H9 (cell line): ENCODE data around the gene ABHD5. TPM values are rescaled to one million over a fixed set of nuclear protein-coding genes. Genes with fewer than 3 reads are reported as not detected.

ENCODE experiments used
- DNase-seq: peaks from one replicate; pipeline ENCODE4 v3.0.0-alpha.2; 2017
- H2AFZ ChIP-seq: one replicate; pipeline ENCODE4 v1.6.1; 2013; ENCODE audit warnings: mild to moderate bottlenecking, low read length, control low read depth, moderate library complexity
- H2AK5ac ChIP-seq: 2 replicates; pipeline ENCODE4 v1.6.1; 2013; ENCODE audit warnings: low read length, control low read depth, mixed read lengths; ENCODE audit not compliant: insufficient read length
- H2BK120ac ChIP-seq: one replicate; pipeline ENCODE4 v1.6.1; 2013; ENCODE audit warnings: low read depth, mild to moderate bottlenecking, low read length, control low read depth, inconsistent platforms; ENCODE audit not compliant: poor library complexity, severe bottlenecking
- H2BK12ac ChIP-seq: 2 replicates; pipeline ENCODE4 v1.6.1; 2013; ENCODE audit warnings: low read length, control low read depth, mixed read lengths, low read depth; ENCODE audit not compliant: insufficient read length
- H2BK15ac ChIP-seq: 2 replicates; pipeline ENCODE4 v1.6.1; 2013; ENCODE audit warnings: low read depth, low read length, control low read depth
- H2BK20ac ChIP-seq: one replicate; pipeline ENCODE4 v1.6.1; 2013; ENCODE audit warnings: low read depth, mild to moderate bottlenecking, low read length, control low read depth, inconsistent platforms; ENCODE audit not compliant: poor library complexity, severe bottlenecking
- H2BK5ac ChIP-seq: 2 replicates; pipeline ENCODE4 v1.6.1; 2013; ENCODE audit warnings: low read length, control low read depth, mixed read lengths; ENCODE audit not compliant: insufficient read length
- H3K14ac ChIP-seq: 2 replicates; pipeline ENCODE4 v1.6.1; 2013; ENCODE audit warnings: low read length, control low read depth; ENCODE audit not compliant: insufficient read depth
- H3K18ac ChIP-seq: 2 replicates; pipeline ENCODE4 v1.6.1; 2013; ENCODE audit warnings: low read depth, mild to moderate bottlenecking, mixed read lengths, low read length, control low read depth; ENCODE audit not compliant: insufficient read length
- H3K23ac ChIP-seq: 2 replicates; pipeline ENCODE4 v1.6.1; 2013; ENCODE audit warnings: low read length, control low read depth, mixed read lengths, low read depth; ENCODE audit not compliant: insufficient read length
- H3K23me2 ChIP-seq: 2 replicates; pipeline ENCODE4 v1.6.1; 2013; ENCODE audit warnings: low read depth, mild to moderate bottlenecking, mixed read lengths, low read length, control low read depth; ENCODE audit not compliant: insufficient read length, poor library complexity, severe bottlenecking
- H3K27ac ChIP-seq: 2 replicates; pipeline ENCODE4 v1.5.1; 2013; ENCODE audit warnings: low read length, control low read depth, mixed read lengths, low read depth; ENCODE audit not compliant: insufficient read length
- H3K27me3 ChIP-seq: 2 replicates; pipeline ENCODE4 v1.6.1; 2013; ENCODE audit warnings: low read length, control low read depth, inconsistent platforms; ENCODE audit not compliant: insufficient read depth
- H3K4ac ChIP-seq: 2 replicates; pipeline ENCODE4 v1.6.1; 2013; ENCODE audit warnings: low read depth, mild to moderate bottlenecking, control low read depth, inconsistent platforms, low read length, moderate library complexity
- H3K4me1 ChIP-seq: 2 replicates; pipeline ENCODE4 v1.6.1; 2013; ENCODE audit warnings: low read length, control low read depth, inconsistent platforms; ENCODE audit not compliant: insufficient read depth
- H3K4me2 ChIP-seq: 2 replicates; pipeline ENCODE4 v1.6.1; 2013; ENCODE audit warnings: low read length, control low read depth, mixed read lengths; ENCODE audit not compliant: insufficient read length, insufficient read depth
- H3K56ac ChIP-seq: 2 replicates; pipeline ENCODE4 v1.6.1; 2013; ENCODE audit warnings: low read depth, mild to moderate bottlenecking, mixed read lengths, low read length, control low read depth; ENCODE audit not compliant: insufficient read length
- H3K79me1 ChIP-seq: 2 replicates; pipeline ENCODE4 v1.6.1; 2013; ENCODE audit warnings: low read depth, mild to moderate bottlenecking, moderate library complexity, low read length, control low read depth, inconsistent platforms; ENCODE audit not compliant: insufficient read depth, poor library complexity, severe bottlenecking
- H3K79me2 ChIP-seq: 2 replicates; pipeline ENCODE4 v1.6.1; 2013; ENCODE audit warnings: low read length, control low read depth, inconsistent platforms; ENCODE audit not compliant: insufficient read depth
- H3K9ac ChIP-seq: 2 replicates; pipeline ENCODE4 v1.6.1; 2013; ENCODE audit warnings: low read length, control low read depth, mixed read lengths; ENCODE audit not compliant: insufficient read length; ENCODE audit errors: extremely low read depth
- H3K9me3 ChIP-seq: one replicate; pipeline ENCODE4 v1.6.1; 2013; ENCODE audit warnings: low read depth, low read length, inconsistent platforms; ENCODE audit not compliant: control insufficient read depth
- H3T11ph ChIP-seq: one replicate; pipeline ENCODE4 v1.6.1; 2013; ENCODE audit warnings: mild to moderate bottlenecking, low read length, control low read depth, inconsistent platforms
- H4K20me1 ChIP-seq: one replicate; pipeline ENCODE4 v1.6.1; 2013; ENCODE audit not compliant: control insufficient read depth, insufficient read length, insufficient read depth
- H4K5ac ChIP-seq: 2 replicates; pipeline ENCODE4 v1.6.1; 2013; ENCODE audit warnings: low read depth, mild to moderate bottlenecking, mixed read lengths, low read length, control low read depth; ENCODE audit not compliant: insufficient read length
- H4K8ac ChIP-seq: replicated peaks from 2 replicates; pipeline ENCODE4 v1.6.1; 2013; ENCODE audit warnings: low read length, control low read depth, mixed read lengths, low read depth; ENCODE audit not compliant: insufficient read length
- H4K91ac ChIP-seq: 2 replicates; pipeline ENCODE4 v1.6.1; 2013; ENCODE audit warnings: low read depth, mild to moderate bottlenecking, moderate library complexity, mixed read lengths, low read length, control low read depth; ENCODE audit not compliant: insufficient read length
- H3K27ac Mint-ChIP-seq, 3 experiments: 2 replicates in 2 of 3; 3 replicates in 1 of 3; pipeline ENCODE4 v1.8.0; 2020 to 2021; ENCODE audit warnings: mixed read lengths in 3 of 3, mild to moderate bottlenecking in 1 of 3, moderate library complexity in 1 of 3
- H3K27me3 Mint-ChIP-seq: 2 replicates; pipeline ENCODE4 v1.8.0; 2021; ENCODE audit warnings: low read depth, mild to moderate bottlenecking, moderate library complexity, mixed read lengths
- H3K36me3 Mint-ChIP-seq, 3 experiments: 2 replicates in 2 of 3; 3 replicates in 1 of 3; pipeline ENCODE4 v1.8.0; 2020 to 2021; ENCODE audit warnings: low read depth in 3 of 3, mixed read lengths in 3 of 3; ENCODE audit not compliant: insufficient read depth in 1 of 3
- H3K4me1 Mint-ChIP-seq, 2 experiments: 2 replicates each; pipeline ENCODE4 v1.8.0; 2020; ENCODE audit warnings: mixed read lengths in 2 of 2
- H3K4me3 Mint-ChIP-seq, 2 experiments: 2 replicates in 1 of 2; 3 replicates in 1 of 2; pipeline ENCODE4 v1.8.0; 2020 to 2021; ENCODE audit warnings: mild to moderate bottlenecking in 2 of 2, mixed read lengths in 2 of 2, moderate library complexity in 1 of 2
- H3K9me3 Mint-ChIP-seq, 2 experiments: 2 replicates in 1 of 2; 3 replicates in 1 of 2; pipeline ENCODE4 v1.8.0; 2020; ENCODE audit warnings: mild to moderate bottlenecking in 2 of 2, mixed read lengths in 2 of 2, moderate library complexity in 1 of 2
- CTCF ChIP-seq: fragments of 200-600 bp; sonication (generic); conservative IDR thresholded peaks from 3 replicates; pipeline ENCODE4 v1.8.0; 2021; ENCODE audit warnings: antibody characterized with exemption, mild to moderate bottlenecking
- total RNA-seq: library from RNA; stranded (reverse); gene quantifications from 2 replicates; pipeline ENCODE4 v1.2.1, GENCODE V29; 2021

ABHD5 gene
- total RNA-seq, 1 experiment from 2014 or later, result 13.1 TPM

DNA sequence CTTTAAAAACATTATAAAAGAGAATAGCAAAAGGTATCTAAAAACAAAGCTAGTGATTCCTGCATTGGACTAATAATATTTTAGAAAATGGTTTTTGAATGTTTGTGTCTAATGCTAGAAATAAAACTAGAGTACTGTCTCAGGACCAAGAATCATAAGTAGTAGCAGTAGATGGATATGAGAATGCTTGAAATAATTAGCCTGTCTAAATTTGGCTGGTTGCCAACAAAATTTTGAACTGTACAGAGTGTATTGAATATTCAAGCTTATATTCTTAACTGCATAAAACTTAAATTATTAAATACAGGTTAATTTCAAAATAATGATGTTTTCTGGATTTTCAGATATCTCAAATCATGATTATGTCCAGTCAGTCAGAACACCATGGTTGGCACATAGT lies 14.0 kb downstream of the ABHD5 start:
- no peak overlapping the region for H3K27ac ChIP-seq
- no peak overlapping the region for H3K4me3 Mint-ChIP-seq
- H3K27me3 Mint-ChIP-seq, result no peaks in the 10 kb centered on the region
- no peaks in the 10 kb centered on the region for H3K79me1 ChIP-seq
- H2BK5ac ChIP-seq, result no peak overlapping the region
- H3K14ac ChIP-seq, result no peak overlapping the region
- H2BK20ac ChIP-seq, result no peak overlapping the region
- no peak overlapping the region for H2BK12ac ChIP-seq
- no peaks in the 10 kb centered on the region for H3K27me3 ChIP-seq
- H3K23ac ChIP-seq, result no peak overlapping the region
- no peak overlapping the region for H3K4me2 ChIP-seq
- no peak overlapping the region for H3K56ac ChIP-seq
- no peak overlapping the region for H3T11ph ChIP-seq
- no peaks in the 10 kb centered on the region for H3K9me3 ChIP-seq
- no peak overlapping the region for H2AFZ ChIP-seq
- no peak overlapping the region for H3K27ac Mint-ChIP-seq
- TF ChIP-seq CTCF, result no peak
- H2BK120ac ChIP-seq, result no peak overlapping the region
- no peak overlapping the region for H2AK5ac ChIP-seq
- H3K79me2 ChIP-seq, result no peaks in the 10 kb centered on the region
- no peaks in the 10 kb centered on the region for H3K4me1 ChIP-seq
- peaks cover 0 to 2% (median 0%) of the 10 kb centered on the region in 3 experiments; a peak in 2 of 7 replicates for H3K36me3 Mint-ChIP-seq
- no peak overlapping the region for H3K4ac ChIP-seq
- no peak overlapping the region for H3K9ac ChIP-seq
- no peak overlapping the region for H4K8ac ChIP-seq
- DNase-seq, result no peak
- no peaks in the 10 kb centered on the region for H3K4me1 Mint-ChIP-seq
- H3K18ac ChIP-seq, result no peak overlapping the region
- H4K91ac ChIP-seq, result no peak overlapping the region
- no peak overlapping the region for H2BK15ac ChIP-seq
- no peaks in the 10 kb centered on the region for H3K9me3 Mint-ChIP-seq
- no peak overlapping the region for H4K5ac ChIP-seq
- H4K20me1 ChIP-seq, result no peaks in the 10 kb centered on the region
- no peaks in the 10 kb centered on the region for H3K23me2 ChIP-seq
